Vagina (tissue), 2 donors: ENCODE measurements around the gene HDAC1. TPM values are rescaled to one million over a fixed set of nuclear protein-coding genes. Genes with fewer than 3 reads are reported as not detected.
A peak's percentile ranks its signal among the peaks of the same experiment; 100 is the strongest.
"Not testable (repeated sequence)": the region's sequence is repeated elsewhere in the genome, so short reads cannot be mapped to it uniquely, and the experiment has no call there.

Experiments used
- DNase-seq, 2 donors: peaks; one replicate each; pipeline ENCODE4 v3.0.0-alpha.2; 2017; ENCODE audit errors: extremely low spot score in 2 of 2
- H3K27ac ChIP-seq: fragments of 200-600 bp; sonication (generic); one replicate; pipeline ENCODE4 v1.5.1; 2019
- H3K27me3 ChIP-seq: fragments of 200-600 bp; sonication (generic); one replicate; pipeline ENCODE4 v1.5.1; 2019
- H3K36me3 ChIP-seq, 2 donors: fragments of 200-600 bp; sonication (generic); one replicate each; pipeline ENCODE4 v1.5.1; 2017 to 2019
- H3K4me1 ChIP-seq: fragments of 200-600 bp; sonication (generic); one replicate; pipeline ENCODE4 v1.5.1; 2019
- H3K4me3 ChIP-seq, 2 donors: fragments of 200-600 bp; sonication (generic); 1 replicate in 1 of 2; 2 replicates in 1 of 2; pipeline ENCODE4 v1.5.1; 2016 to 2019
- H3K9me3 ChIP-seq: fragments of 200-600 bp; sonication (generic); one replicate; pipeline ENCODE4 v1.5.1; 2019
- POLR2A ChIP-seq, 2 donors: fragments of 450-650 bp; IDR thresholded peaks; one replicate each; pipeline ENCODE4 v1.6.1; 2017; ENCODE audit warnings: antibody characterized with exemption in 2 of 2, mild to moderate bottlenecking in 2 of 2, moderate library complexity in 2 of 2
- POLR2AphosphoS5 ChIP-seq, 2 donors: sonication (generic); formaldehyde crosslinking; IDR thresholded peaks; one replicate each; pipeline ENCODE4 v1.9.0; 2017; ENCODE audit warnings: antibody characterized with exemption in 2 of 2, mild to moderate bottlenecking in 2 of 2, low read depth in 1 of 2; ENCODE audit not compliant: insufficient read depth in 1 of 2
- intact Hi-C: fragments of 100-400 bp; cut with DNase I; formaldehyde crosslinking; loops from one replicate; pipeline ENCODE4 v1.15.1; 2023
- total RNA-seq: library from RNA; depleted of rRNA; stranded (reverse); fragments of >200 nt; gene quantifications from one replicate; pipeline ENCODE4 v1.2.3, GENCODE V29; 2016
- TF ChIP-seq, protein P1 (sequence below), 3 experiments: fragments of 450-650 bp in 2 of 3; fragments of 200-600 bp in 1 of 3; sonication (generic) in 1 of 3; IDR thresholded peaks; one replicate each; pipeline ENCODE4 v1.5.1; 2017 to 2019; ENCODE audit warnings: antibody characterized with exemption in 3 of 3, mild to moderate bottlenecking in 2 of 3, moderate library complexity in 2 of 3

HDAC1 gene
- total RNA-seq, 1 donor from 2014 or later, result 65.6 TPM

GRCh38 chr1:32289256-32289655 is 2.6 kb upstream of the HDAC1 start:
- peaks cover 32% of the 10 kb centered on the region for H3K4me1 ChIP-seq
- H3K36me3 ChIP-seq, result no peaks in the 10 kb centered on the region
- no peak overlapping the region for H3K4me3 ChIP-seq
- no peak overlapping the region for H3K27ac ChIP-seq
- intact Hi-C loops, result no loop called here
- no peak for DNase-seq
- no peaks in the 10 kb centered on the region for H3K27me3 ChIP-seq
- TF ChIP-seq POLR2A (IDR thresholded peaks at IDR 0.05) (no peak), POLR2AphosphoS5 (IDR thresholded peaks at IDR 0.05; ENCODE audit: insufficient read depth in 1 of 2, low read depth in 1 of 2) (peak in 1 of 2 donors; percentile 62)
- no peaks in the 10 kb centered on the region for H3K9me3 ChIP-seq

GRCh38 chr1:32291145-32291707 is 657 bp upstream of the HDAC1 start:
- H3K36me3 ChIP-seq, result no peaks in the 10 kb centered on the region
- no peak for DNase-seq
- intact Hi-C loops, result no loop called here
- H3K27me3 ChIP-seq, result no peaks in the 10 kb centered on the region
- no peaks in the 10 kb centered on the region for H3K9me3 ChIP-seq
- H3K27ac ChIP-seq, result peak overlapping the region; percentile 91
- TF ChIP-seq POLR2A (IDR thresholded peaks at IDR 0.05), result no peak
- TF ChIP-seq POLR2AphosphoS5 (IDR thresholded peaks at IDR 0.05; ENCODE audit: insufficient read depth in 1 of 2, low read depth in 1 of 2), result no peak
- TF ChIP-seq, protein P1, sequence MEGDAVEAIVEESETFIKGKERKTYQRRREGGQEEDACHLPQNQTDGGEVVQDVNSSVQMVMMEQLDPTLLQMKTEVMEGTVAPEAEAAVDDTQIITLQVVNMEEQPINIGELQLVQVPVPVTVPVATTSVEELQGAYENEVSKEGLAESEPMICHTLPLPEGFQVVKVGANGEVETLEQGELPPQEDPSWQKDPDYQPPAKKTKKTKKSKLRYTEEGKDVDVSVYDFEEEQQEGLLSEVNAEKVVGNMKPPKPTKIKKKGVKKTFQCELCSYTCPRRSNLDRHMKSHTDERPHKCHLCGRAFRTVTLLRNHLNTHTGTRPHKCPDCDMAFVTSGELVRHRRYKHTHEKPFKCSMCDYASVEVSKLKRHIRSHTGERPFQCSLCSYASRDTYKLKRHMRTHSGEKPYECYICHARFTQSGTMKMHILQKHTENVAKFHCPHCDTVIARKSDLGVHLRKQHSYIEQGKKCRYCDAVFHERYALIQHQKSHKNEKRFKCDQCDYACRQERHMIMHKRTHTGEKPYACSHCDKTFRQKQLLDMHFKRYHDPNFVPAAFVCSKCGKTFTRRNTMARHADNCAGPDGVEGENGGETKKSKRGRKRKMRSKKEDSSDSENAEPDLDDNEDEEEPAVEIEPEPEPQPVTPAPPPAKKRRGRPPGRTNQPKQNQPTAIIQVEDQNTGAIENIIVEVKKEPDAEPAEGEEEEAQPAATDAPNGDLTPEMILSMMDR (IDR thresholded peaks at IDR 0.05), result no peak
- peaks cover 37% of the 10 kb centered on the region for H3K4me1 ChIP-seq
- peak overlapping the region; percentile 82 to 95 for H3K4me3 ChIP-seq

GRCh38 chr1:32298211-32298610 is 6.3 kb downstream of the HDAC1 start:
- H3K9me3 ChIP-seq, H3K27ac ChIP-seq: not testable (repeated sequence)

DNA sequence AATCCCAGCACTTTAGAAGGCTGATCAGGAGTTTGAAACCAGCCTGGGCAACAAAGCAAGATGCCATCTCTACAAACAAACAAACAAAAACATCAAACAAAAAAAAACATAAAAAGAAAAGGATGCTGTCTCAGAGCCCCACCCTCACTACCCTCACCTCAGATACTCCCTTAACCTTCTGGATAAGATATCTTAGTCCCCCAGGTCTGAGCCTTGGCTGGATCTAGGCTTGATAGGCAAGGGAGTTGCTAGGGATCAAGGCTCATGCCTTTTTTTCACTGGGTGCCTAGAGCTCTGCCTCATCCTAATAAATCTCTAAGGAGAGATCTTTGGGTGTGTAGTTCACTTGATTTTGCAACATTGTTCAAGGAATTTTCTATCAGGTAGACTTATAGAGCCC is 7.4 kb downstream of the HDAC1 start:
- Histone ChIP-seq H3K27ac (no peak overlapping the region), H3K9me3 (no peaks in the 10 kb centered on the region), H3K27me3 (no peaks in the 10 kb centered on the region), H3K36me3 (peaks cover 0 to 18% of the 10 kb centered on the region in 2 donors), H3K4me1 (peaks cover 5% of the 10 kb centered on the region), H3K4me3 (no peak overlapping the region)
- intact Hi-C loops, result no loop called here
- TF ChIP-seq POLR2A (IDR thresholded peaks at IDR 0.05) (no peak), POLR2AphosphoS5 (IDR thresholded peaks at IDR 0.05; ENCODE audit: insufficient read depth in 1 of 2, low read depth in 1 of 2) (no peak)
- TF ChIP-seq, protein P1 (IDR thresholded peaks at IDR 0.05), result no peak
- DNase-seq, result no peak

More at GRCh38 chr1:32298211-32298610, 6.3 kb downstream of the HDAC1 start:
- H3K36me3 ChIP-seq, intact Hi-C loops, DNase-seq, H3K4me3 ChIP-seq, H3K27me3 ChIP-seq: not testable (repeated sequence)
- peaks cover 14% of the 10 kb centered on the region for H3K4me1 ChIP-seq

GRCh38 chr1:32303358-32303757 is 11.5 kb downstream of the HDAC1 start:
- Histone ChIP-seq H3K4me1 (no peaks in the 10 kb centered on the region), H3K9me3 (no peaks in the 10 kb centered on the region), H3K27ac (no peak overlapping the region), H3K4me3 (no peak overlapping the region), H3K36me3 (peaks cover 0 to 32% of the 10 kb centered on the region in 2 donors), H3K27me3 (no peaks in the 10 kb centered on the region)
- no peak for DNase-seq
- TF ChIP-seq POLR2AphosphoS5 (IDR thresholded peaks at IDR 0.05; ENCODE audit: insufficient read depth in 1 of 2, low read depth in 1 of 2) (no peak), POLR2A (IDR thresholded peaks at IDR 0.05) (no peak)
- TF ChIP-seq, protein P1 (IDR thresholded peaks at IDR 0.05), result no peak
- intact Hi-C loops, result no loop called here

DNA sequence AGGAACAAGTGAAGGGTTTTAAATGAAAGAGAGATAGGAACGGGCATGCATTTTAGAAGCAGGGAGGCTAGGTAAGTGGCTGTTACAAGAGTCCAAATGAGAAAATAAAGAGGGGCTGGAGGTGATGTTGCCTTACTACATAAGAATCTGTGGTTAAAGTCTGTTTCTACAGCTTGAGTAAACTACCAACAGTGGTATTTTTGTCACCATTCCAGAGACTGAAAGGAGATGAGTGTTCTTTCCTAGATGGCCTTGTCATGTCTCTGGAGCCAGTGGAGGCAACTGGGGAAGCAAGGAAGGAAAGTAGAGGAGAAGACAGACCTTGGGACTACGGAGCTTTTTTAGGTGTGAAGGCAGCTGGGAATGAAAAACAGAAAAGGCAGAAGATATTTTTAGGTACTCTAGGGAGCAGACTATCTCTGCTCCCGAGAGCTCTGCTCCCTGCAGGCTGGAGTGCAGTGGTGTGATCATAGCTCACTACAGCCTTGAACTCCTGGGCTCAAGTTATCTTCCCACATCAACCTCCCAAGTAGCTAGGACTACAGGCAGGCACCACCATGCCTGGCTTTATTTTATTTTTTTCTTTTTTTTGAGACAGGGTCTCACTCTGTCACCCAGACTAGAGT is 12.2 kb downstream of the HDAC1 start:
- Histone ChIP-seq H3K27ac (no peak overlapping the region), H3K27me3 (no peaks in the 10 kb centered on the region), H3K4me1 (no peaks in the 10 kb centered on the region), H3K9me3 (no peaks in the 10 kb centered on the region), H3K4me3 (no peak overlapping the region), H3K36me3 (peaks cover 0 to 32% of the 10 kb centered on the region in 2 donors)
- DNase-seq, result no peak
- intact Hi-C loops, result no loop called here
- TF ChIP-seq POLR2AphosphoS5 (IDR thresholded peaks at IDR 0.05; ENCODE audit: insufficient read depth in 1 of 2, low read depth in 1 of 2) (no peak), POLR2A (IDR thresholded peaks at IDR 0.05) (no peak)
- TF ChIP-seq, protein P1 (IDR thresholded peaks at IDR 0.05), result no peak
